ENCODE results near the gene HASPIN. TPM values are rescaled to one million over a fixed set of nuclear protein-coding genes. Genes with fewer than 3 reads are reported as not detected.

The HASPIN gene
- polyA plus RNA-seq, 1 donor from 2014 or later, result 0.32 TPM

- Histone ChIP-seq H4K20me1 (ENCODE audit: insufficient read depth) (no peaks in the 10 kb centered on the region), H3K79me2 (replicated peaks; ENCODE audit: insufficient read depth, low read length) (no peaks in the 10 kb centered on the region), H3K4me2 (ENCODE audit: low read length) (no peak overlapping the region), H2AFZ (ENCODE audit: low read depth, low read length) (no peak overlapping the region), H3F3A (ENCODE audit: insufficient read depth, low read length, poor library complexity, severe bottlenecking) (no peaks in the 10 kb centered on the region), H3K4me3 (ENCODE audit: low read length) (no peak overlapping the region), H3K27ac (ENCODE audit: low read length) (no peak overlapping the region), H3K36me3 (ENCODE audit: insufficient read depth, low read length) (no peaks in the 10 kb centered on the region), H3K27me3 (ENCODE audit: insufficient read depth, low read depth, low read length) (no peaks in the 10 kb centered on the region), H3K9me2 (ENCODE audit: insufficient read depth, low read length) (no peaks in the 10 kb centered on the region), H3K9me3 (ENCODE audit: low read length) (no peaks in the 10 kb centered on the region), H3K9ac (ENCODE audit: low read length) (no peak overlapping the region)
- TF ChIP-seq EP300 (conservative IDR thresholded peaks at IDR 0.05; ENCODE audit: poor library complexity, severe bottlenecking) (no peak), TAF1 (IDR thresholded peaks at IDR 0.05; ENCODE audit: low read depth) (no peak), SMC3 (conservative IDR thresholded peaks at IDR 0.05; ENCODE audit: poor library complexity) (no peak), RAD21 (conservative IDR thresholded peaks at IDR 0.05) (no peak), POLR2AphosphoS5 (IDR thresholded peaks at IDR 0.05) (no peak), MXI1 (conservative IDR thresholded peaks at IDR 0.05; ENCODE audit: poor library complexity, severe bottlenecking) (no peak), EZH2 (IDR thresholded peaks at IDR 0.05; ENCODE audit: borderline replicate concordance, insufficient read depth, low read length, poor library complexity, severe bottlenecking) (no peak), CTCF (IDR thresholded peaks at IDR 0.05; ENCODE audit: poor library complexity, severe bottlenecking) (no peak), REST (IDR thresholded peaks at IDR 0.05; ENCODE audit: borderline replicate concordance) (no peak)
Measured at GRCh38 chr17:3682033-3682432, 41.7 kb upstream of the HASPIN start.

GRCh38 chr17:3683054-3683511, 40.6 kb upstream of the HASPIN start:
- no peak overlapping the region for H3K27ac ChIP-seq (ENCODE audit: low read length)
- H2AFZ ChIP-seq (ENCODE audit: low read depth, low read length), result no peak overlapping the region
- H3K36me3 ChIP-seq (ENCODE audit: insufficient read depth, low read length), result no peaks in the 10 kb centered on the region
- H3K79me2 ChIP-seq (replicated peaks; ENCODE audit: insufficient read depth, low read length), result no peaks in the 10 kb centered on the region
- H3K9me3 ChIP-seq (ENCODE audit: low read length), result no peaks in the 10 kb centered on the region
- no peaks in the 10 kb centered on the region for H4K20me1 ChIP-seq (ENCODE audit: insufficient read depth)
- no peak overlapping the region for H3K9ac ChIP-seq (ENCODE audit: low read length)
- TF ChIP-seq REST (IDR thresholded peaks at IDR 0.05; ENCODE audit: borderline replicate concordance), result no peak
- TF ChIP-seq CTCF (IDR thresholded peaks at IDR 0.05; ENCODE audit: poor library complexity, severe bottlenecking), result no peak
- no peak for TF ChIP-seq EP300 (conservative IDR thresholded peaks at IDR 0.05; ENCODE audit: poor library complexity, severe bottlenecking)
- no peak for TF ChIP-seq EZH2 (IDR thresholded peaks at IDR 0.05; ENCODE audit: borderline replicate concordance, insufficient read depth, low read length, poor library complexity, severe bottlenecking)
- no peak for TF ChIP-seq MXI1 (conservative IDR thresholded peaks at IDR 0.05; ENCODE audit: poor library complexity, severe bottlenecking)
- TF ChIP-seq POLR2AphosphoS5 (IDR thresholded peaks at IDR 0.05), result no peak
- TF ChIP-seq SMC3 (conservative IDR thresholded peaks at IDR 0.05; ENCODE audit: poor library complexity), result no peak
- no peak for TF ChIP-seq TAF1 (IDR thresholded peaks at IDR 0.05; ENCODE audit: low read depth)
- TF ChIP-seq RAD21 (conservative IDR thresholded peaks at IDR 0.05), result no peak
- H3K9me2 ChIP-seq (ENCODE audit: insufficient read depth, low read length), result no peaks in the 10 kb centered on the region
- H3K27me3 ChIP-seq (ENCODE audit: insufficient read depth, low read depth, low read length), result no peaks in the 10 kb centered on the region
- no peak overlapping the region for H3K4me2 ChIP-seq (ENCODE audit: low read length)
- H3F3A ChIP-seq (ENCODE audit: insufficient read depth, low read length, poor library complexity, severe bottlenecking), result no peaks in the 10 kb centered on the region
- no peak overlapping the region for H3K4me3 ChIP-seq (ENCODE audit: low read length)

Data from neural cell (in vitro differentiated cells).